Measurements from ENCODE around the gene ADAM22.
A peak's percentile ranks its signal among the peaks of the same experiment; 100 is the strongest.

Gene ADAM22

GRCh38 chr7:88176190-88176589 lies 242.1 kb downstream of the ADAM22 start:
- no peak for DNase-seq

DNA sequence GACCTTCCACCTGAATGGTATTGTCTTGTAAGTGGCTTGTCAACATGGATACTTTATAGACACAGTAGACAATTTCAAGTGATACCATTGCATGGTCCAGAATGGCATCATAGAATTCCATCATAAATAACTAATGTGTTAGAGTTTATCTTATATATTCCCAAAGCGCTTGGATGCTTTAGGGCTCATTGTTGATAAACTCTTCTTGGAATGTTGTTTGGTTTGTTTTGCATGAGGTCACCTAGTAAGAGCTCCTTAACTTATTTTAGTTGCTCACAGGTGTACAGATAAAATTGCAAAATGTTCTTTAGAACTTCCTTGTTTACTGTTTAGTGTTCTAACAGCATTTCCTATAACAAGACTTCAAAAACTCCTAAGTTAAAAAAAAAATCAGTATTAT lies 249.0 kb downstream of the ADAM22 start:
- DNase-seq: no peak

DNA sequence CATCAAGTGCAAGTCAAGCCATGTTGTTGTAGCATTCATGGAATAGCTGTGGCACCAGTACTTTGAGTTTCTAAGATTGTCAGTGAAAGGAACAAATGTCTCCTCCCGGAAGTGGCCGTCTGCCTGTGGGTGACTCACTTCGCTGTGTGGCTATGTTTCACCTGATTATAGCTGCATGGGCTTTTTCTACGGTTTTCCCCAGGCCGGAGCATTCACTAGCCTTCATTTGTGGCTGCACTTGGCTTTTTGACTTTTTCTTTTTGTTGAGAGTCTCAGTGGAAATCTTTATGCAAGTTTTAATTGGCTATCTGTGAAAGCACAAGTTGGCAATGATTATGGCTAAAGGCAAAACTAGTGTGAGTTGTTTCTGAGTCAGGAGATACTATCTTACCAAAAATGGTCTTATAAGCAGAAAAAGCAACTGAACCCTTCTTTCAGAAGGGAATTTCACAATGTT lies 250.8 kb downstream of the ADAM22 start:
- DNase-seq: no peak

- DNase-seq: no peak
Observed at GRCh38 chr7:88185650-88186049, 251.6 kb downstream of the ADAM22 start.

DNA sequence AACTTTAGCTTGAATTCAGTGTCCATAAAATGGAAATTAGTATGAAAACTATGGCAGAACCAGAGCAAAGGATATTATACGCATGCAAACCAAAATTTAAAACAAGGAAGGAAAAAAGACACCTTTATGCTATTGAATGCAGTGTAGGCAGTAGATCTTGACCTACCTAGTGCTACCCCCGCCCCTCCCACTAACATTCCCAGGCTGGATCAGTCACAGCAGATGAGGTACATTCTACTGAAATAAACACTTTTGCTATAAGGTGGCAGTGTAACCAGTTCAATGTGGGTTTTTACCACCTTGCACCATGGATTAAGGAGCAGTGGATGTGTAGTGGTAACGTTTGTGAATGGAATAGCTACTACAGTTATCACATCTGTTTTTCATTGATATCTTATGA lies 257.9 kb downstream of the ADAM22 start:
- DNase-seq: no peak

DNA sequence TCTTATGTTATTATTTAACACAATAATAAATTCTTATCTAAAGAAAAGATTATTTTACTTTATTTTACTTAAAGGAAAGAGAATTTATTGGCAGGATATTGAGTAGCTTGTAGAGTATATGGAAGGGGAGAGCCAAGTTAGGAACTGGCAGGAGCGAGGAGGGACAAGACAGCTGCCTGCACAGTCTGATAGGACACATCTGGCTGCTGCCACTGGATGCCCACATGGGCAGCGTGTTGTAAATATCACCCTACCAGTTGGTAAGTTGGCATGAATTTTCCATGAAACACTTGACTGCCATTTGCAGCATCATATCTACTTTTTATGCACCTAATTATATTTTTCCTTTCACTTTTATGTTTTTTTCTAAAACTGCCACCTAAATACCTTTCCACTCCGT lies 266.2 kb downstream of the ADAM22 start:
- DNase-seq: peak; percentile 19

GRCh38 chr7:88200789-88201188 lies 266.7 kb downstream of the ADAM22 start:
- peak; percentile 93 for DNase-seq

DNA sequence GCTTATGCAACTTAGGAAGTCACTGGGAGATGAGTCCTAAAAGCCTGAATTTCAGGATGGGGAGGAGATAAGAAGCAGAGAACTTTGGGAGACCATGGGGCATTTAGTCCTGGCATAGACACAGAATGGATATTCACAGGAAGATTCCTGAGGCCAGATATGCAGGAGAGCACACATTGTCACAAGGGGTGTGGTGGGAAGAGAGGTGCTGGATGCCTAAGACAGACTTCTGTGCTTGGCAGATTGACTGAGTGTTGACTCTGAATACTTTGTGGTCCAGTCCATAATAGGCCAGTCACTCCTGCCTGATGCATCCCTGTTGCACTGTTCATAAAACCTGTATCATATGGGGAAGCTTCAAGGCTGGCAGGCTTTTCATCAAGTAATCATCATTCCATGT lies 267.3 kb downstream of the ADAM22 start:
- DNase-seq: no peak

DNA sequence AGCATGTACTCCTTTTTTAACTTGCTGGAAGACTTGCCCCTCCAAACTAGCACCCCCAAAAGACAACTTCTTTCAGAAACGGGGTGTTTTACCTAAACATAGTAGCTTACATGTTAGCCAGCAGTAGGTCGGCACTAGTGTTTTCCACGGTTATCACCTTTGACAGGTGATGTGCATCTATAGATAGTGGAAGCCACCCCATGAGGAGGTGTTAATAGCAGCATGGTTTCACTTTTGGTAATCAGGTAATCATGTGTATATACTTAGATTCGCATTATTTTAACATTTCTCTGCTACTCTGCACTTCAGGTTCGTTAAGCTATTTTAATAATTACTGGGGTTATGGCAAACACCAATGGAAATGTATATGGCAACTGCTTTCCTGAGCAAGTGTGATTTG lies 268.2 kb downstream of the ADAM22 start:
- DNase-seq: no peak

GRCh38 chr7:88202799-88203198 lies 268.7 kb downstream of the ADAM22 start:
- no peak for DNase-seq

DNA sequence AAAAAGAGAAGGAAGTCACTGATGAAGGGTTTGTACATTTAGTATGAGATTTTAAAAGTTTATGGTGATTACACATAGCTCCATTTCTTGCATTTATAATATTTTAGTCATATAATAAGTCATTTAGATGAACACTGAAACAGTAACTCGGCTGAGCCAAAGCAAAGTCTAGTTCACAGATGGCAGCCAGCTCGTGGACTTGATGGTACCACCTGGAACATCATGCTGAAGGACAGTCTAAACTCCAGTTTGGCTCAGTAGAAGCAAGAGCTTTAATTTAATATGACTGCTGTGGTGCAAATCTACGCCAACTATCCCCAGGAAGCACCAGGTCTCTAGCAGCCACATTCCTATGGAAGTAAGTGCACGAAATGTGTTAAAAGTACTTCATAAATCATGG lies 269.4 kb downstream of the ADAM22 start:
- no peak for DNase-seq

GRCh38 chr7:88204525-88205110 lies 270.6 kb downstream of the ADAM22 start:
- peak; percentile 17 for DNase-seq

DNA sequence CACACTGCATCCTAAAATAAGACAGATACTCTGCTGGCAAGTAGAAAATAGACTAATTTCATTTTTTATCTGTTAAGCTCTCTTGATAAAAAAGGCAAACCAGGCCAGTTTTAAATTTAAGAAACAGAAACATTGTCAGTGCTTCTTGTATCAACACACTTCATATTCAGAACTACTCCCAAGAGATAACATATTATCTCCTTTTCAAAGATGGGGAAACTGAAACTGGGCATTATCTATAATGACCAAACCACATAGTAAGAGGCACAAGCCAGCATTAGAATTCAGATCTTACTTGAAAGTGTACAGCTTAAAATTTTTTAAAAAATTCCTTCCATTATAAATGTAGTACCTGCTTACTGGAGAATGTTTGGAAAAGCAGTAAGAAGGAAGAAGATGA lies 271.1 kb downstream of the ADAM22 start:
- DNase-seq: no peak

- no peak for DNase-seq
Observed at GRCh38 chr7:88206254-88206653, 272.2 kb downstream of the ADAM22 start.

DNA sequence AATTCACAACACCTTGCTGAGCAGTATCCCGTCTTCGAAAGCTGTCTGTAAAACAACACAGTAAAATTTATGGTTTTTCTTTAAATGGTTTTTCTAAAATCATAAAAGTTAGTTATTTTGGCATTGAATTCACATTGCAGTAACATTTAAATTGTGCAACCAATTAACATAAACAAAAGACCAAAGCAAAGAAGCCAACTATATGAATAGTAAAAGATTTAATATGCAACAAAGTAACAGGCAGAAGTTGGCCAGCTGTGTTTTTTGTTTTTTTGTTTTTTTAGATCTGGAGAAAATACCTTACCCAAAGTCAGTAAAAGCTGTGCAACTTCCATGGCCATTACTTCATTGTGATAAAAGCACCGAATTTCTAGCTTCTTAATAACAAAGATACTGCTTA lies 274.5 kb downstream of the ADAM22 start:
- no peak for DNase-seq

GRCh38 chr7:88212918-88213317 lies 278.9 kb downstream of the ADAM22 start:
- no peak for DNase-seq

DNA sequence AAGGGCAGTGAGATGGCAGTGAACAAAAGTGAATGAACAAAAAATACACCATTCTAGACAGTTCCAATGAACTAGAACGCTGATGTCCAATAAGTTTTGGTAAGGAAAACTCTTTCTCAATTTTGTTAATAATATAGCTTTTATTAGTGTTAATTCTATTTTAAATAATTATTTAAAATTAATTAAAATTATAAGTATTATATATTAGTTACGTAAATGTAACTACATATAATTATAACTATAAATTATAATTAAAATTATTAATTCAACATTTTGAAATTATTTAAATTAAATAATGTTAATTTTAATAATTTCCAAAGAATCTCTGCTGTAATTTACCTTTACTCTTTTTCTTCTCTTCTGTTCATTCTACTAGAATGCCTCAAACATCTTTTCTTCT lies 280.4 kb downstream of the ADAM22 start:
- DNase-seq: no peak

DNA sequence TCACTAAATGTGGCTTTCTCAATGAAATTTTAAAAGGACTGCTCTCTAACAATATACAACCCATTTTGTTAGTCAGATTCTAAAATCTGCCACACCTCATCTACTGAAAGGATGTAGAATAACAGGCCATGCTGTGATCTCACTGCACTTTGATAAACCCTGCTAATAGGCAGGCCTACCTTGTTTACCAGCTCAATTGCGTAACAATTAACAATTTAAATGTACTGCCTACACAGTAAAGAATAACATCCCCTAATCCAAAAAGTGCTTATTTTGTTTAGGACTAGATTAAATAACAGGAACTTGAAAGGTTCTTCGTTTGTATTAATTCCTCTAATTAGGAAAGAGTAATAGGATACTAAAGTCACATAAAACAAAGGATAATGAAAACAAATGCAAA lies 281.2 kb downstream of the ADAM22 start:
- no peak for DNase-seq

- no peak for DNase-seq
Observed at GRCh38 chr7:88216276-88216675, 282.2 kb downstream of the ADAM22 start.

DNA sequence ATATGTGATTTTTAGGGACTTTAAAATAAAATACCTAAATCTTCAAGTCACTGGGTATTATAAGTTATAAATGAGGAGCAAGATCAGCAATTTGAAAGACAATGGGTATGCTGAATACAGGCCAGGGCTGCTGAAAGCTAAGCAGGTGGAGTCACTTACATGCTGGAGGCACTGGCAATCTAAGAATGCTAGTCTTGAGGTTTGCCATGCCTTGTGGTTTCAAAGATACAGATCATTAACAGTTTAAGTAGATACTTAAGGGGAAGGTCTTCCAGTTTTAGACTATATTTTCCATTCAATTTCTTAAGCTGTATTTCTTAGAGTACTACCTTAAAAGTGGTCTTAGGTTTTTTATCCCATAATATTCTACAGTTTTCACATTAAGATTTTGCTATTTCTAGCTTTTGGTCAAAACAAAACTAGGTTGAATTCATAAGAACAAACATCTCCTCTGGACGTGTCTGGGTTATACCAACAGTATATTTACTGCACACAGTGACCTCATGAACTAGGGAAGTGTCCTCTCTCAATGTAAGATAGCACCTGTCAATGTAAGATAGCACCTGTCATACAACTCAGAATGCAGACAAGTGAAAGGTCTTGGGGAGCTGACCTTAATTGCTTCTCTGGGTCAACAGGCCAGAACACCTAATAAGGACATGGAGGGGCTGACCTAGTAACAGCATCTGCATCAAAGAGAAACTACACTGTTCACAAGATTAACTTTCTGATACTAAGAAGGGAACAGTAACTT lies 283.8 kb downstream of the ADAM22 start:
- no peak for DNase-seq

DNA sequence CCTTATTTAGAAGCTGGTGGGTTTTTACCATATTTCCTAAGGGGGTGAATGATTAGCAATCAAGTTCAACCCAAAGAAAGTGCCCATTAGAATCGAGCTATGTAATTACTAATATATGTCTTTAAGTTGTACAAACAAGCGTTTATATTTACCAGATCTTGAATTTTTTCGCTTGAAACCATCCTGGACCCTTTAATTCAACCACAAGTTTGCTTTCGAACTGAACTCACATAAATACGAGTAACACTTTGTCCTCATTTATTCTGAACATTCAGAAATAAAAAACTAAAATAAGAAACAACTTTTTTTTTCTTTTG lies 284.3 kb downstream of the ADAM22 start:
- DNase-seq: no peak

DNA sequence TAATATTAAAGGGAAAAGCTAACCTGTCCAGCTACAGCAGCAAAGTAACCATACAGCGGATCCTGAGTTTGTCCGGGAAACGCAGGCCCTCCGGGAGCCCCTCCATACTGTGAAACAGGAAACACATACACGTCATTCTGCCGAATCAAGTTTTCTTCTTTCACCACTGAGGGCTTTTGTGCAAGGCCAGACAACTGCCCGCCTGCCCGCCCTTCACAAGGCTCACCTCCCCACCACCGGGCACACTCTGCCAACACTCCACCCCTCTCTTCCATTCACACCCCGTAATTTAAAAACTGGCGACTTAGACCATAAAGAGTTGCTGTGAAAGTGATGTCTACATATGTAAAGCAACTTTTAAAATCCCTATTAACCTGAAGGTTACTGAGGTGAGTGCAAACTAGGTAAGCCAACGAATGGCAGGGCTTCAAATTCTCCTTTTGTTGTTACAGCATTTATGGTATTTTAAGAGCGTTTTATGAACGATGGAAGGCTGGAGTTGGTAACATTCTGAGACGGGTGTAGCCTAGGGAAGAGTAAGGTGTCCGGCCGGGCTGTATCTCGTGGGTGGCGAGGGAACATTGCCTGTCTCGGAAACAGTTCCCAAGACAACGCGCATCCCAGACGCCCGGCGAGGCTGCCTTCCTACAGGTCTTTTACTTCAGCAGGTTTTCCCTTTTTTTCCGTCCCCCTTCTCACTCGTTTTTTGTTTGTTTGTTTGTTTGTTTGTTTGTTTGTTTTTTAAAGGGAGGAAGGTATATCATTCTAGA lies 285.0 kb downstream of the ADAM22 start:
- peak; percentile 87 for DNase-seq

DNA sequence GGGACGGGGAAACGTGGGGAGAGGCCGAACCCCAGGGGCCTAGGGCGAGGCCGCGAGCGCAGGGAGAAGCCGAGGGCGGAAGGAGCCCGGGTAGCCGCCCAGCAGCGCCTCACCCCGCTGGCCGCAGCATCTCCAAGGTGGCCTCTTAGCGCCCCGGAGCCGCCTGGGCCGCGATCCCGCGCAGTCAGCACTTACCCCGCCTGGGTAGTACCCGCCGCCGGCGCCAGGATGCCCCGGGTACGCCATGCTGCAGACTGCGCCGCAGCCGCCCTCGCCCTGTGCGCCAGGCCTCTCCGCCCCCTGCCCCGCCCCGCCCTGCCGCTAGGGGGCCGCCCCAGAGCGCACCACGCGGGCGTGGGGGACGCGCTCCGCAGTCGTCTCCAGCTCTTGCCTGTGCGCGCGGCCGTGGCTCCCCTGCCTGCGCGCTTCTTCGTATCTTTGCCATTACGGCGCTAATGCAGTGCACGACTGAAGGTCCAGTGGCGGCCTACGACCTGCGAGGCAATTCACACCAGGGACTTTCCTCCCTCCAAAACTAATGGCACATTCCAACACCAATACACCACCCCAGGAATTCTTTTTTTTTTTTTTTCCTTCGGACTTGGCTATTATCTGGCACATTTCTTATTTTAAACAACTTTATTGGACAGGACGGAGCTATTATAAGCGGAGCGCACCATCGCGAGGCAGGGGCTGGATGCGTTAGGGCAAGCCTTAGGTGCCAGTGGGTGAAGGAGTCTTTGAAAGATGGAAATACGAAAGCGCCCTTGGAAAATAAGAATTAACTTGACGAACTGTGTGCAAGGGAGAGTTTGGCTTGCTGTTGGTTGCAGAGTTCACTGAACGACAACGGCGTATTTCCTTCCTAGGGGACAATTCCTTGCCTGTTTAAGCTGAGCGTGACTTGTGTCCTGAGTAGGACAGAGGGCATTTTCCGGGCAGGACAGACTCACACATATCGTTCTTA lies 286.0 kb downstream of the ADAM22 start, which contains the start of gene SRI:
Gene SRI (minus strand): TSS at position 258 of the 967 bp plus-strand sequence. CDS start 12 bp downstream, at position 246.
- DNase-seq: peak; percentile 96

Measured in NCI-H69 (cell line).